Measurements from ENCODE around the gene PRKCZ. TPM values are rescaled to one million over a fixed set of nuclear protein-coding genes. Genes with fewer than 3 reads are reported as not detected.

The PRKCZ gene
- total RNA-seq, result 4.6 TPM

- Histone ChIP-seq H3K9me3 (ENCODE audit: low read depth, low read length) (no peaks in the 10 kb centered on the region), H3K27me3 (ENCODE audit: insufficient read depth, low read length) (peaks cover 24% of the 10 kb centered on the region), H3K4me1 (ENCODE audit: insufficient read depth, low read length) (peaks cover 15% of the 10 kb centered on the region), H3K4me3 (ENCODE audit: low read length) (peak within 1 kb of the TSS; percentile 48)
These were observed at the start of gene PRKCZ for GRCh38 chr1:2049718-2050431. TSS of gene PRKCZ (plus strand) at chr1:2050411. CDS start at chr1:2050631, 220 bp downstream.

- Histone ChIP-seq H3K4me3 (ENCODE audit: low read length) (no peak overlapping the region), H3K9me3 (ENCODE audit: low read depth, low read length) (no peaks in the 10 kb centered on the region), H3K27me3 (ENCODE audit: insufficient read depth, low read length) (peaks cover 24% of the 10 kb centered on the region), H3K4me1 (ENCODE audit: insufficient read depth, low read length) (peaks cover 9% of the 10 kb centered on the region)
These were observed 49.8 kb upstream of the PRKCZ start for GRCh38 chr1:2000432-2000831.

- Histone ChIP-seq H3K4me1 (ENCODE audit: insufficient read depth, low read length) (peaks cover 8% of the 10 kb centered on the region), H3K9me3 (ENCODE audit: low read depth, low read length) (no peaks in the 10 kb centered on the region), H3K27me3 (ENCODE audit: insufficient read depth, low read length) (peaks cover 24% of the 10 kb centered on the region), H3K4me3 (ENCODE audit: low read length) (no peak overlapping the region)
These were observed 49.4 kb upstream of the PRKCZ start for GRCh38 chr1:2000850-2001249.

DNA sequence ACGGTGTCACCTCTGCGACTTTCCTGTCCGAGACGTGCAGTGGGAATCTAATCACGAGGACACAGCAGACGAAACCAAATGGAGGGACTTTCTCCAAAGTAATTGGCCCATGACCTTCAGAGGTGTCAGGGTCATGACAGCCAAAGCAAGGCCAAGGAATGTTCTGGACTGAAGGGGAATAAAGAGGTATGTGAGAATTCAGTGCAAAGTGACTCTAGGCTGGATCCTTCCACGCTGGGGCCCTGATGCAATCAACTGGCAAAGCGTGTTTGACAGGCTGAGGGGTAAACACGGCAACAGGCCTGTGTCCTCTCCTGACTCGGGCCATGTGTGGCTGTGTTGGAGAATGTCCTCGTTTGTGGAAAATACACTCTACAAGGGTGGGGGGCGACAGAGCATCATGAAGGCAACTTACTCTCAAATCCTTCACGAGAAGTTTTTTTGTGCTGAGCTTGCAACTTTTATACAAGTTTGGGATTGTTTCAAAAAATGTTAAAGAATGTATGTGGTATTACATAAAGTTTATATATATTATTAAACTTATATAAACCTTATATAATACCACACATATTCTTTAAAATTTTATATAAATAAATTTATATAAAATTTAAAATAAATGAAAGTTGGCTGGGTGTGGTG lies 48.3 kb upstream of the PRKCZ start:
- Histone ChIP-seq H3K9me3 (ENCODE audit: low read depth, low read length) (no peaks in the 10 kb centered on the region), H3K27me3 (ENCODE audit: insufficient read depth, low read length) (peaks cover 24% of the 10 kb centered on the region), H3K4me3 (ENCODE audit: low read length) (no peak overlapping the region), H3K4me1 (ENCODE audit: insufficient read depth, low read length) (no peaks in the 10 kb centered on the region)

DNA sequence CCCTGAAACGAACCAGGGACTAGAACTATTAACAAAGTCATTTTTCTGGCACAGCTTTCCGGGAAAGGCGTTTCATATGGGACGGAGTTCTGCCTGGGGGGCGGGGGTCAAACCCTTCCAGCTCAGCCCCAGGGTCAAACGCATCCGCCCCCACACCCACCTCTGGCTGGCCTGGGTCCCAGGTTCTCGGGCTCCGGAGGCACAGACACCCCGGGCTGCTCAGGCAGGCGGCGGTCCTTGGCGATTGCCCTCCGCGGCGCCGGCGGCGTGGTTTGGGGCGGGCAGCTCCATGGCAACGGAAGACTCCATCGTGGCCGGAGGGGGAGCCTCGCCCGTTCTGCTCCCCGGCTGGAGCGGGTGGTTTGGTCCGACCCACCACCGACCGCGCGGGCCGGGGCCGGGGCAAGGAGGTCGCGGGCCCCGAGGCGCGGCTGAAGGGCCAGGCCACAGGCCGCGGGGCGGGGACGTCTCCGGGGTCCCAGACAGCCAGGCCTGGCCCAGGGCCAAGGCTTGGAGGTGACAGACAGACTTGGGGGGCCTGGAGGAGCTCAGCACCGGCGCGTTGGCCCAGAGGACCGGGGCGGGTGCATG lies 46.6 kb upstream of the PRKCZ start, which contains the start of gene CFAP74:
TSS of gene CFAP74 (minus strand) at position 246 of the 591 bp plus-strand sequence. CDS start 12,830 bp downstream, outside the sequence.
- Histone ChIP-seq H3K4me3 (ENCODE audit: low read length) (no peak within 1 kb of the TSS), H3K9me3 (ENCODE audit: low read depth, low read length) (no peaks in the 10 kb centered on the region), H3K27me3 (ENCODE audit: insufficient read depth, low read length) (peaks cover 24% of the 10 kb centered on the region), H3K4me1 (ENCODE audit: insufficient read depth, low read length) (no peaks in the 10 kb centered on the region)

DNA sequence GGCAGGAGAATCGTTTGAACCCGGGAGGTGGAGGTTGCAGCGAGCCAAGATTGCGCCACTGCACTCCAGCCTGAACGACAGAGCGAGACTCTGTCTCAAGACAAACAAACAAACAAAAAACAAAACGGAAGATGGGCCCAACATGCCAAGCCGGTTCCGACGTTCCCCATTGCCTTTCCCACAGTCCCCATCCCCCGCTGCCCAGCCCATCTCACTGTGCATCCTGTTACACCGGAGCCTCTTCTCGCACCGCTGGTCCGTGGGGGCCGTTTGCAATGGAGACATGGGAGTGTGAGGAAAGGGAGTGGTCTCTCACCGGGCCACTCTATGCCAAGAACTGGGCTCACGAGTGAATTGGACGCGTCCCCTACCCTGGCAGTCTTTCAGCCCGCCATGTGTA lies 45.4 kb upstream of the PRKCZ start:
- Histone ChIP-seq H3K27me3 (ENCODE audit: insufficient read depth, low read length) (peaks cover 24% of the 10 kb centered on the region), H3K9me3 (ENCODE audit: low read depth, low read length) (no peaks in the 10 kb centered on the region), H3K4me1 (ENCODE audit: insufficient read depth, low read length) (no peaks in the 10 kb centered on the region), H3K4me3 (ENCODE audit: low read length) (no peak overlapping the region)

GRCh38 chr1:2009101-2010053 lies 40.8 kb upstream of the PRKCZ start:
- Histone ChIP-seq H3K4me3 (ENCODE audit: low read length) (no peak overlapping the region), H3K9me3 (ENCODE audit: low read depth, low read length) (no peaks in the 10 kb centered on the region), H3K27me3 (ENCODE audit: insufficient read depth, low read length) (peaks cover 10% of the 10 kb centered on the region), H3K4me1 (ENCODE audit: insufficient read depth, low read length) (no peaks in the 10 kb centered on the region)

DNA sequence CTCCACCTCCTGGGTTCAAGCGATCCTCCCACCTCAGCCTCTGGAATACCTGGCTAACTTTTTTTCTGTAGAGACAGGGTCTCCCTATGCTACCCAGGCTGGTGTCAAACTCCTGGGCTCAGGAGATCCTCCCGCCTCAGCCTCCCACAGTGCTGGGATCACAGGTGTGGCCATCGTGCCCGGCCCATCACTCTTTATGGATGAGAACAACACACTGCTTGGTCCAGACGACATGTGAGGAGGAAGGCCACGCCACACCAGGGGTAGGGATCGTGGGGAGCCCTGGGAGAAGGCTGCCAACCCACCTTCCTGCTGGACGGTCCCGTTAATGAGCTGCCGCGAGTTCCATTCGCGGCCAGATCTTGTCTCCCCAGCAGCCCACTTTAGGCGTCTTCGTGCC lies 36.0 kb upstream of the PRKCZ start:
- Histone ChIP-seq H3K27me3 (ENCODE audit: insufficient read depth, low read length) (peaks cover 12% of the 10 kb centered on the region), H3K9me3 (ENCODE audit: low read depth, low read length) (no peaks in the 10 kb centered on the region), H3K4me1 (ENCODE audit: insufficient read depth, low read length) (no peaks in the 10 kb centered on the region), H3K4me3 (ENCODE audit: low read length) (no peak overlapping the region)

DNA sequence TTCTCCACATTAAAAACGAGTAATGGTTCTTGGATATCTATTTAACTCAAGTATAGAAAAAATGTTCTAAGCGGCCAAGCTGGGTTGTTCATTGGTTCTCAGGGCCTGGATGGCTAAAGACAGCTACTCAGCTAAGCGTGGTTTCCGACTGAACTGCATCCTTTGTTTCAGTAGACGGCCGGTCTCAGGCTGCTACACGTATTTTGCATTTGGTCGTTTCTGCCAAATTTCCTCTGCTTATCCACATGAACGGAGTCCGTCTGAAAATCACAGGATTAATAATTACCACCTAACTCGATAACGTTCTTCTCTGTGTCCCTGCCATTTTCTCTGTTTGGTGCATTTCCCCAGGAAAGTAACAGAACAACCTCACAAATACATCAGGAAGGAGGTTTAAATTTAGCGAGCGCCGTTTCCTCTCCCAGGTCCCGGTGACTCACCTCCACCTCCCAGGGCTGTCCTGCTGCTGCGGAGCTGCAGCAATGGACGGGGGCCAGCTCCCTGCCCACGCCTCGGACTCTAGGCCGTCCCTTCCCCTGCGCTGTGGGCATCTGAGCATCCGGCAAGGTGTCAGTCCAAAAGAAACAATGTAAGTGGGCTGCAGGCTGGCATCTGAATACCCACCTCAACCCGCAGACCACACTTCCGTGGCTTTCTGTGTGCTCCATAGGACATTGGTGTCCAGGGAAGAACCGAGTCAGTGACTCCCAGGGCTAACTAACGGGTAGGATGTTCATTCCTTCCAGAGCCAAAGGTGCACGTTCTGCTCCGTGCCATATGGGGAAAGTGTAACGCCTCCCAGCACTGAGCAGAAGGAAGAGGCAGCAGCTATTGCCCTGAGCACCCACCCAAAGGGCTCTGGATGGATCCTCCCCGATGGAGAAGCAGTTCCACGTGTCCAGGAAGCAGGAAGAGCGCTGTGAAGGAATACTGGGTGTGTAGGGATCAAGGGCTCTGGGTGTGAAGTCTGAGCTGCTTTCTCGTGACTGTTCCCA lies 35.2 kb upstream of the PRKCZ start:
- H3K4me1 ChIP-seq (ENCODE audit: insufficient read depth, low read length), result peaks cover 4% of the 10 kb centered on the region
- H3K9me3 ChIP-seq (ENCODE audit: low read depth, low read length), result no peaks in the 10 kb centered on the region
- H3K27me3 ChIP-seq (ENCODE audit: insufficient read depth, low read length), result peaks cover 17% of the 10 kb centered on the region
- H3K4me3 ChIP-seq (ENCODE audit: low read length), result no peak overlapping the region

GRCh38 chr1:2016123-2016522 lies 34.1 kb upstream of the PRKCZ start:
- Histone ChIP-seq H3K4me3 (ENCODE audit: low read length) (no peak overlapping the region), H3K27me3 (ENCODE audit: insufficient read depth, low read length) (peaks cover 23% of the 10 kb centered on the region), H3K4me1 (ENCODE audit: insufficient read depth, low read length) (peaks cover 4% of the 10 kb centered on the region), H3K9me3 (ENCODE audit: low read depth, low read length) (no peaks in the 10 kb centered on the region)

GRCh38 chr1:2018217-2019171 lies 31.7 kb upstream of the PRKCZ start:
- Histone ChIP-seq H3K27me3 (ENCODE audit: insufficient read depth, low read length) (peaks cover 23% of the 10 kb centered on the region), H3K4me1 (ENCODE audit: insufficient read depth, low read length) (peaks cover 4% of the 10 kb centered on the region), H3K4me3 (ENCODE audit: low read length) (no peak overlapping the region), H3K9me3 (ENCODE audit: low read depth, low read length) (no peaks in the 10 kb centered on the region)

GRCh38 chr1:2019172-2019543 lies 31.1 kb upstream of the PRKCZ start, which contains the start of gene GABRD:
TSS of gene GABRD (plus strand) at chr1:2019345. CDS start at chr1:2019424, 79 bp downstream.
- H3K27me3 ChIP-seq (ENCODE audit: insufficient read depth, low read length), result peaks cover 23% of the 10 kb centered on the region
- H3K4me3 ChIP-seq (ENCODE audit: low read length), result no peak within 1 kb of the TSS
- no peaks in the 10 kb centered on the region for H3K9me3 ChIP-seq (ENCODE audit: low read depth, low read length)
- H3K4me1 ChIP-seq (ENCODE audit: insufficient read depth, low read length), result peaks cover 4% of the 10 kb centered on the region

All from mononuclear cell (primary cell).